ENCODE measurements around the gene PRDM15. TPM values are rescaled to one million over a fixed set of nuclear protein-coding genes. Genes with fewer than 3 reads are reported as not detected.

Gene PRDM15
- total and polyA plus RNA-seq, 2 donors (not counting 1 experiment from before 2014, with no cell fraction given): 2.3 to 3.6 TPM

GRCh38 chr21:41796476-41797080, 82.6 kb downstream of the PRDM15 start:
- H3K4me2 ChIP-seq (ENCODE audit: extremely low read depth, insufficient read depth, low read length): no peak overlapping the region
- no peaks in the 10 kb centered on the region for H3K4me1 ChIP-seq (ENCODE audit: control insufficient read depth, extremely low read depth, insufficient read depth, low read length)
- no peak overlapping the region for H2AFZ ChIP-seq (ENCODE audit: low read length)
- DNase-seq (ENCODE audit: low read depth in 2 of 2): no peak
- H3K4me3 ChIP-seq (replicated peaks in 1 of 4; ENCODE audit: control extremely low read depth in 1 of 4, insufficient read depth in 1 of 4, low read depth in 3 of 4, low read length in 4 of 4): no peak overlapping the region
- no peaks in the 10 kb centered on the region for H3K27me3 ChIP-seq (ENCODE audit: control insufficient read depth, insufficient read depth, low read length)
- H3K27ac ChIP-seq (ENCODE audit: insufficient read depth, low read length): no peak overlapping the region
- H3K9ac ChIP-seq (ENCODE audit: insufficient read depth, low read length): no peak overlapping the region
- H3K79me2 ChIP-seq (ENCODE audit: control insufficient read depth, insufficient read depth, low read length): no peaks in the 10 kb centered on the region
- TF ChIP-seq EZH2 (IDR thresholded peaks at IDR 0.05; ENCODE audit: low read length, missing control alignments) (no peak), CTCF (conservative IDR thresholded peaks at IDR 0.05 in 1 of 2, IDR thresholded peaks at IDR 0.05 in 1 of 2; ENCODE audit: low read depth in 1 of 2, low read length in 2 of 2) (no peak)
- H4K20me1 ChIP-seq (ENCODE audit: control insufficient read depth, extremely low read depth, insufficient read depth, low read length): no peaks in the 10 kb centered on the region
- H3K36me3 ChIP-seq (ENCODE audit: control insufficient read depth, insufficient read depth, low read length): peaks cover 10% of the 10 kb centered on the region
- no peaks in the 10 kb centered on the region for H3K9me3 ChIP-seq (ENCODE audit: control insufficient read depth, insufficient read depth, low read depth, low read length)

- no peak overlapping the region for H3K4me2 ChIP-seq (ENCODE audit: extremely low read depth, insufficient read depth, low read length)
- no peak for TF ChIP-seq CTCF (conservative IDR thresholded peaks at IDR 0.05 in 1 of 2, IDR thresholded peaks at IDR 0.05 in 1 of 2; ENCODE audit: low read depth in 1 of 2, low read length in 2 of 2)
- no peak for TF ChIP-seq EZH2 (IDR thresholded peaks at IDR 0.05; ENCODE audit: low read length, missing control alignments)
- H3K4me3 ChIP-seq (replicated peaks in 1 of 4; ENCODE audit: control extremely low read depth in 1 of 4, insufficient read depth in 1 of 4, low read depth in 3 of 4, low read length in 4 of 4): no peak overlapping the region
- H2AFZ ChIP-seq (ENCODE audit: low read length): no peak overlapping the region
- H3K79me2 ChIP-seq (ENCODE audit: control insufficient read depth, insufficient read depth, low read length): no peaks in the 10 kb centered on the region
- H3K9me3 ChIP-seq (ENCODE audit: control insufficient read depth, insufficient read depth, low read depth, low read length): no peaks in the 10 kb centered on the region
- no peak for DNase-seq (ENCODE audit: low read depth in 2 of 2)
- peaks cover 4% of the 10 kb centered on the region for H3K36me3 ChIP-seq (ENCODE audit: control insufficient read depth, insufficient read depth, low read length)
- no peaks in the 10 kb centered on the region for H3K27me3 ChIP-seq (ENCODE audit: control insufficient read depth, insufficient read depth, low read length)
- H3K27ac ChIP-seq (ENCODE audit: insufficient read depth, low read length): no peak overlapping the region
- H4K20me1 ChIP-seq (ENCODE audit: control insufficient read depth, extremely low read depth, insufficient read depth, low read length): no peaks in the 10 kb centered on the region
- no peaks in the 10 kb centered on the region for H3K4me1 ChIP-seq (ENCODE audit: control insufficient read depth, extremely low read depth, insufficient read depth, low read length)
- H3K9ac ChIP-seq (ENCODE audit: insufficient read depth, low read length): no peak overlapping the region
These were observed 83.4 kb downstream of the PRDM15 start for GRCh38 chr21:41795726-41796125.

GRCh38 chr21:41794600-41794999, 84.5 kb downstream of the PRDM15 start:
- Histone ChIP-seq H3K36me3 (ENCODE audit: control insufficient read depth, insufficient read depth, low read length) (peaks cover 3% of the 10 kb centered on the region), H3K9ac (ENCODE audit: insufficient read depth, low read length) (no peak overlapping the region), H3K9me3 (ENCODE audit: control insufficient read depth, insufficient read depth, low read depth, low read length) (no peaks in the 10 kb centered on the region), H3K4me3 (replicated peaks in 1 of 4; ENCODE audit: control extremely low read depth in 1 of 4, insufficient read depth in 1 of 4, low read depth in 3 of 4, low read length in 4 of 4) (no peak overlapping the region), H3K4me2 (ENCODE audit: extremely low read depth, insufficient read depth, low read length) (no peak overlapping the region), H3K79me2 (ENCODE audit: control insufficient read depth, insufficient read depth, low read length) (no peaks in the 10 kb centered on the region), H3K4me1 (ENCODE audit: control insufficient read depth, extremely low read depth, insufficient read depth, low read length) (no peaks in the 10 kb centered on the region), H2AFZ (ENCODE audit: low read length) (no peak overlapping the region), H3K27me3 (ENCODE audit: control insufficient read depth, insufficient read depth, low read length) (no peaks in the 10 kb centered on the region), H4K20me1 (ENCODE audit: control insufficient read depth, extremely low read depth, insufficient read depth, low read length) (no peaks in the 10 kb centered on the region), H3K27ac (ENCODE audit: insufficient read depth, low read length) (no peak overlapping the region)
- DNase-seq (ENCODE audit: low read depth in 2 of 2): no peak
- TF ChIP-seq CTCF (conservative IDR thresholded peaks at IDR 0.05 in 1 of 2, IDR thresholded peaks at IDR 0.05 in 1 of 2; ENCODE audit: low read depth in 1 of 2, low read length in 2 of 2) (no peak), EZH2 (IDR thresholded peaks at IDR 0.05; ENCODE audit: low read length, missing control alignments) (no peak)

Data from fibroblast of lung (primary cell).